Testis (tissue), 2 donors: ENCODE results near the gene ZFP36L2.

Experiments
- POLR2A ChIP-seq: fragments of 450-650 bp; IDR thresholded peaks from one replicate; pipeline ENCODE4 v1.6.1; 2017; ENCODE audit warnings: antibody characterized with exemption, mild to moderate bottlenecking, moderate library complexity
- TF ChIP-seq, protein P1 (sequence below), 3 experiments: fragments of 450-650 bp in 2 of 3; fragments of 200-600 bp in 1 of 3; sonication (generic) in 1 of 3; IDR thresholded peaks; one replicate each; pipeline ENCODE4 v1.5.1; 2016 to 2019; ENCODE audit warnings: antibody characterized with exemption in 3 of 3, mild to moderate bottlenecking in 2 of 3, moderate library complexity in 1 of 3

DNA sequence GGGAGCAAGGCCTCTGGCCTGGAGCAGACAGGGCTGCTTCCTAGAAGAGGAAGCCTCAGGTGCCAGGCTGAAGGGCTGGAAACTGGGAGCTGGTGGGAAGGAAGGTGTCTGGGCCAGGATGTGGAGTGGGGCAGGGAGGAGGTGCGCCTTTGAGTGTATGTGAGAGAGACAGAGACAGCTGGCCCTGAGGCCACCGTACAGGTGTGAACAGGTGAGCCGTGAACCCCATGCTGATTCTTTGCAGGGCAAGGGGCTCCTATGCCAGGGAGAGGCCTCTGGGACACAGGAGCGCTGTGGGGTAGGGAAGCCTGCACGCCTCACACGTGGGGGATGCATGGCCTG is 16.3 kb downstream of the ZFP36L2 start:
- TF ChIP-seq, protein P1, sequence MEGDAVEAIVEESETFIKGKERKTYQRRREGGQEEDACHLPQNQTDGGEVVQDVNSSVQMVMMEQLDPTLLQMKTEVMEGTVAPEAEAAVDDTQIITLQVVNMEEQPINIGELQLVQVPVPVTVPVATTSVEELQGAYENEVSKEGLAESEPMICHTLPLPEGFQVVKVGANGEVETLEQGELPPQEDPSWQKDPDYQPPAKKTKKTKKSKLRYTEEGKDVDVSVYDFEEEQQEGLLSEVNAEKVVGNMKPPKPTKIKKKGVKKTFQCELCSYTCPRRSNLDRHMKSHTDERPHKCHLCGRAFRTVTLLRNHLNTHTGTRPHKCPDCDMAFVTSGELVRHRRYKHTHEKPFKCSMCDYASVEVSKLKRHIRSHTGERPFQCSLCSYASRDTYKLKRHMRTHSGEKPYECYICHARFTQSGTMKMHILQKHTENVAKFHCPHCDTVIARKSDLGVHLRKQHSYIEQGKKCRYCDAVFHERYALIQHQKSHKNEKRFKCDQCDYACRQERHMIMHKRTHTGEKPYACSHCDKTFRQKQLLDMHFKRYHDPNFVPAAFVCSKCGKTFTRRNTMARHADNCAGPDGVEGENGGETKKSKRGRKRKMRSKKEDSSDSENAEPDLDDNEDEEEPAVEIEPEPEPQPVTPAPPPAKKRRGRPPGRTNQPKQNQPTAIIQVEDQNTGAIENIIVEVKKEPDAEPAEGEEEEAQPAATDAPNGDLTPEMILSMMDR (IDR thresholded peaks at IDR 0.05): no peak
- TF ChIP-seq POLR2A: no peak
